Stimulated activated naive CD8-positive, alpha-beta T cell treated with anti-CD3 and anti-CD28 coated beads, Interleukin-15, amount 100 ng/mL, for 72 hours (primary cell): ENCODE data around the gene TCEAL1.
"Not testable (repeated sequence)": the region's sequence is repeated elsewhere in the genome, so short reads cannot be mapped to it uniquely, and the experiment has no call there.

Experiments
- ATAC-seq: fragments of 150-1000 bp; cut with Tn5 transposase; 2 replicates; pipeline ENCODE4 v1.10.0; 2021; ENCODE audit warnings: mild to moderate bottlenecking, moderate library complexity
- DNase-seq, 2 donors: peaks; one replicate each; pipeline ENCODE4 v3.0.0; 2021 to 2022
- H3K27ac Mint-ChIP-seq, 2 donors: one replicate each; pipeline ENCODE4 v1.8.0; 2022; ENCODE audit warnings: mild to moderate bottlenecking in 2 of 2, mixed read lengths in 2 of 2, moderate library complexity in 2 of 2
- H3K27me3 Mint-ChIP-seq: one replicate; pipeline ENCODE4 v1.8.0; 2022; ENCODE audit warnings: mixed read lengths
- H3K4me1 Mint-ChIP-seq: one replicate; pipeline ENCODE4 v1.8.0; 2022; ENCODE audit warnings: mild to moderate bottlenecking, mixed read lengths
- H3K4me3 Mint-ChIP-seq, 2 donors: one replicate each; pipeline ENCODE4 v1.8.0; 2022; ENCODE audit warnings: mild to moderate bottlenecking in 2 of 2, mixed read lengths in 2 of 2, moderate library complexity in 1 of 2
- H3K9me3 Mint-ChIP-seq, 2 donors: one replicate each; pipeline ENCODE4 v1.8.0; 2022; ENCODE audit warnings: mixed read lengths in 2 of 2

Gene TCEAL1

GRCh38 chrX:103616676-103617186 lies 12.0 kb upstream of the TCEAL1 start:
- Mint-ChIP-seq H3K4me1 (no peaks in the 10 kb centered on the region), H3K27ac (no peak overlapping the region)

GRCh38 chrX:103624111-103624510 lies 4.7 kb upstream of the TCEAL1 start:
- Mint-ChIP-seq H3K27ac (no peak overlapping the region), H3K4me1 (peaks cover 15% of the 10 kb centered on the region), H3K4me3 (no peak overlapping the region), H3K27me3 (no peaks in the 10 kb centered on the region), H3K9me3 (no peaks in the 10 kb centered on the region)
- no peak for ATAC-seq
- no peak for DNase-seq

More at GRCh38 chrX:103616676-103617186, 12.0 kb upstream of the TCEAL1 start:
- Mint-ChIP-seq H3K9me3 (no peaks in the 10 kb centered on the region), H3K4me3 (no peak overlapping the region), H3K27me3 (no peaks in the 10 kb centered on the region)
- no peak for DNase-seq
- no peak for ATAC-seq

DNA sequence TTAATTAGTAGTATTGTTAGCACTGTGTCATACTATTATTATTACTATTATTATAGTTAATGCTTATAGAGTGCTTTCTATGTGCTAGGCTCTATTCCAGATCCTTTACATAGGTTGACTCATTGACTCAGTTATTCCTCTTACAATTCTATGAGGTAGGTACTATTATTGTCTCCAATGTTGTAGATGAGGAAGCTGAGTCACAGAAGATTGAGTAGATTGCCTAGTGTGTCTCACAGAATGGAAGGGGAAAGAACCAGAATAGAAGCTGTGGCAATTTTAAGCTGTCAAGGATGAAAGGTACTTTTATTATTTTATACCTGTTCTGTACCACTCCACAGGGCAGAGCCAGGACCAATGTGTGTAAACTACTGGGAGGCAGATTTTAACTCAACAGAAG lies 1.9 kb upstream of the TCEAL1 start:
- Mint-ChIP-seq H3K4me3 (no peak overlapping the region), H3K4me1 (peaks cover 24% of the 10 kb centered on the region), H3K27me3 (no peaks in the 10 kb centered on the region), H3K9me3 (no peaks in the 10 kb centered on the region), H3K27ac (no peak overlapping the region)
- ATAC-seq (no peak), DNase-seq (no peak)

DNA sequence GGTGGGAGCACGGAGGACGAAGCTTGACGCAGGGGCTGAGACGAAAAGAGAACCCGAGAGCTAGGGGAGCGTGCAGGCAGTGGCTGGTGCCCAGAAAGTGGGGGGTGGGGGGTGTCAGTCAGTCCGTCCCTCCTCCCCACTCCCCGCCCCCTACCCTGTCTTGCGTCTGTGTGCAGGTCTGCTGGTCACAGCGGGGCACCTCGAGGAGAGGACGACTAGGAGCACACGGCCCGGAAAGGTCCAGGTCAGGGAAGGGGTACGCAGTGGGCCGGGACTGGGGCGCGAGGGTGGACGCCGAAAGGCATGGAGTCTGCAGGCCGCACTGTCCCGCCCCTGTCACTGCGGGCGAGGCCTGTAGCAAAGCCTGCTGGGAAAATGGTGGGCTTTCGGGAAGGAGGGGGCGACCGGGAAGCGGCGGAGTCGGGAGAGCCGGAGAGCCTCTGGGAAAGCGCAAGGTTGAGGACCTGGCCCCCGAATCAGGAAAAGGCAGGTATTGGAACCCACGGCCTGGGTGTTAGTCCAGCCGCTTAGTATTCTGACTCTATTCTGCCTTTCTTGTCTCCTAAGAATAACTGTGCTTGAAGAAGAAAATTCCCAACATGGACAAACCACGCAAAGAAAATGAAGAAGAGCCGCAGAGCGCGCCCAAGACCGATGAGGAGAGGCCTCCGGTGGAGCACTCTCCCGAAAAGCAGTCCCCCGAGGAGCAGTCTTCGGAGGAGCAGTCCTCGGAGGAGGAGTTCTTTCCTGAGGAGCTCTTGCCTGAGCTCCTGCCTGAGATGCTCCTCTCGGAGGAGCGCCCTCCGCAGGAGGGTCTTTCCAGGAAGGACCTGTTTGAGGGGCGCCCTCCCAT lies 769 bp downstream of the TCEAL1 start:
- DNase-seq (peak; percentile 5 to 11), ATAC-seq (peak; percentile 72)
- Mint-ChIP-seq H3K27ac (peak overlapping the region; percentile 87 to 93), H3K27me3 (no peaks in the 10 kb centered on the region), H3K4me3 (peak overlapping the region; percentile 87 to 94), H3K9me3 (no peaks in the 10 kb centered on the region), H3K4me1 (peaks cover 24% of the 10 kb centered on the region)

- H3K27ac Mint-ChIP-seq = peak overlapping the region in 1 of 2 donors; percentile 87
- H3K9me3 Mint-ChIP-seq = no peaks in the 10 kb centered on the region
- peak overlapping the region; percentile 87 to 94 for H3K4me3 Mint-ChIP-seq
- H3K4me1 Mint-ChIP-seq = peaks cover 24% of the 10 kb centered on the region
- no peaks in the 10 kb centered on the region for H3K27me3 Mint-ChIP-seq
- ATAC-seq = no peak
- no peak for DNase-seq
These were observed 1.4 kb downstream of the TCEAL1 start for GRCh38 chrX:103630171-103630511.

DNA sequence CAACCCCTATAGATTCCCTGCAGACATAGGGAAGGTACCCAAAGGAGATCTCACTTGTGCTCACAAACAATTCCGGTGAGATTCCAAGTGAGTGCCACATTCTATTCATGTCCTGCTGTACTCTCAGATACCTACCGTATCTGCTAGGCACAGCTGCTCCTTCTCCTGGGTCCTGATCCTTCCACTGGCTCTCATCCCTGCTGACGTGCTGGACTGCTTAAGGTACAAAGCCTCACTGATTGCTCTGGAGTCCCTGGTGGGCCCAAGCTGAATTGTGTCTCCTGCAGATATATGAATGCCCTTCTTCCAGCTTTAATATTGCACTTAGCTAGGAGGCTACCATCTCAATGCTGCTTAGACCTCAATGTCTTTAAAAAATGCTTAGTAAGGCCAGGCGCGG lies 2.4 kb downstream of the TCEAL1 start:
- no peak for ATAC-seq
- H3K27ac Mint-ChIP-seq = no peak overlapping the region
- H3K4me3 Mint-ChIP-seq = no peak overlapping the region

DNA sequence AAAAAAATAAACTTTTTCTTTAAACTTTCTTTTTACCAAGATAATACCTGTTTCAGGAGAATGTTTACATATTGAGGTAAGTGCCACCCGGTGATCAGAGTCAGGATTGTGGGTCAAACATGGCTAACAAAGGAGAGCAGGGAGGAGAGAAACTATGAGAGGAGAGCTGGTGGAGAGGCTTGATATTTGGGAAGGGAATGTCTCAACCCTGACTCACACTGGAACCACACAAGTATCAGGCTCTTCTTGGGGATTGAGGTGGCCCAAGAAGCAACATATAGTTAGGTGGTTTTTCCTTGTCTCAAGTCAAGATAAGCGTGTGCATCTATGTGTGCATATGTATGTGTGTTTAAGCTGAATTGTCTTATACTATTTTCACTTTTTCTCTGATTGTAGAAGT lies 6.7 kb downstream of the TCEAL1 start:
- Mint-ChIP-seq H3K27ac (no peak overlapping the region), H3K4me3 (no peak overlapping the region), H3K4me1 (no peaks in the 10 kb centered on the region), H3K27me3 (no peaks in the 10 kb centered on the region), H3K9me3 (no peaks in the 10 kb centered on the region)
- DNase-seq (no peak), ATAC-seq (no peak)

More for the DNA sequence above, 2.4 kb downstream of the TCEAL1 start:
- Mint-ChIP-seq H3K4me1 (peaks cover 24% of the 10 kb centered on the region), H3K9me3 (no peaks in the 10 kb centered on the region), H3K27me3 (no peaks in the 10 kb centered on the region)
- DNase-seq = no peak

DNA sequence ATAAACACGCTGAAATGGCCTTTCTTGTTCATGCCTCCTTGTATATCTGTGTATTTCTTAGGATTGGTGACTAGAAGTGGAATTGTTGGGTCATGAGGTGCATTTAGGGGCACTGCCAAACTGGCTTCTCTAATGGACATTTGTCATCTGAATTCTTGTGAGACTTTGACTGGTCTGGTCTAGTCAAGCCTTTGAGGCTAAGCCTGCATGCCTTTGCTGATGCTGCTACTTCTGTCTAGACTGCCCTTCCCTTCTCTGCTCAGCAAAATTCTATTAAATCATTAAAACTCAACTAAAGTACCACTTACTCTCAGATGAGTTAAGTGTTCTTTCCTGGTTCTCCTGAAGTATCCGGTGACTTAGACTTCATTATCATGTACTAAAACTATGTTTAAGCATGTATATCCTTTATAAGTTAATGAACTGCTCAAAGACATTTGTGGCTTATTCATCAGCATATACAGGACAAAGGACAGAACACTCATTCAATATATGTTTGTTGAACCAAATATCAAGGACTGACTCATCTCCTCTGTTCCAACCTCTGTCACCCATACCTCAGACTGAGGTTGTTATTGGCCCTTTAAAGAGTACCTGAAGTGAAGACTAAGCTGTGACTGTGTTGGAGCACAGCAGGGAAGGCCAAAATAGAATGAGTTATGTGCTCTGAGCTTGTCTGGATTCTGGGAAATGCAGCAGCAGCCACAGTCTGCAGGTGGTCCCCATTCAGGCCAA lies 9.0 kb downstream of the TCEAL1 start:
- no peak overlapping the region for H3K4me3 Mint-ChIP-seq
- no peak for DNase-seq
- H3K27me3 Mint-ChIP-seq = no peaks in the 10 kb centered on the region
- H3K27ac Mint-ChIP-seq = no peak overlapping the region
- H3K9me3 Mint-ChIP-seq = no peaks in the 10 kb centered on the region
- H3K4me1 Mint-ChIP-seq = no peaks in the 10 kb centered on the region
- ATAC-seq = no peak

DNA sequence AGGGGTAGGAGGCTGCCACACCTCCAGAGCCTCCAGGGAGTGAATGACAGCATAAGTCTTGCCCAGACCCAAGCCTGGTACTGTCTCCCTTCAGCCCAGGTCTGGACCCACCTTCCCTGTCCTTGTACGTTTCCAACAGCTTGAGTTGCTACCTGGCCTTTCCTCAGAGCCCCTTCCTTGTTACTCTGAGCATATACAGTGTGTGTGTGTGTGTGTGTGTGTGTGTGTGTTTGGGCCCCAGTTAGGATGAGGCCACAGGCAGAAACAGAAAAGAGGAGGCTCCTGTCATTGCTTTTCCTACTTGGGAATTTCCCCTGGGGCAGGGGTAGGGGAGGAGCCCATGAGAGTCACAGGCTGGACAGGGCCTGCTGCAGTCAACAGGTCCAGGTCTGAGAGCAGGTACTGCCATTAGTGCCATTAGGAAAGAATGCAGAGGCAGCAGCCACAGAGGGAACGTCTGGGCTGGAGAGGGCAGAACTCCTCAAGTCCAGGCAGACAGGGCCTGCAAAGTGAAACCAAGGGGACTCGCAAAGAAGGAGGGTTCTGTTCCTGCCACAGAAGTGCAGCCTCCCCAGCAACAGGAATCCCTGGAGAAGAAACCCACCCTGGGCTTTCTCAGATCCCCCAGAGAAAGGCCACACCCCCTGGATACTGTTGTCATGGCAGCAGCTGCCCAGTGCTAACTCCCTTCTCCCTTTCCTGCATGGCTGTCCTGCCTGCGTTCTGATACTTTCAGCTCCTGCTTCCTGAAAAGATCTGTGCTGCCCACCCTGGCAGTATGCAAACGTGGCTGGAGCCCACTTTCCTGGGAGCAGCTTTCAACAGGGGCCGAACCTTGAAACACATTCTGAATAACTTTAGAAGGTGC lies 9.9 kb downstream of the TCEAL1 start:
- DNase-seq, ATAC-seq: not testable (repeated sequence)

GRCh38 chrX:103640401-103641155 lies 11.8 kb downstream of the TCEAL1 start:
- no peaks in the 10 kb centered on the region for H3K4me1 Mint-ChIP-seq
- H3K27ac Mint-ChIP-seq = no peak overlapping the region
- H3K9me3 Mint-ChIP-seq = no peaks in the 10 kb centered on the region
- H3K4me3 Mint-ChIP-seq = no peak overlapping the region
- H3K27me3 Mint-ChIP-seq = peaks cover 17% of the 10 kb centered on the region
- no peak for DNase-seq
- no peak for ATAC-seq

More for the DNA sequence above, 9.9 kb downstream of the TCEAL1 start:
- H3K4me1 Mint-ChIP-seq, H3K4me3 Mint-ChIP-seq, H3K9me3 Mint-ChIP-seq, H3K27me3 Mint-ChIP-seq, H3K27ac Mint-ChIP-seq: not testable (repeated sequence)

DNA sequence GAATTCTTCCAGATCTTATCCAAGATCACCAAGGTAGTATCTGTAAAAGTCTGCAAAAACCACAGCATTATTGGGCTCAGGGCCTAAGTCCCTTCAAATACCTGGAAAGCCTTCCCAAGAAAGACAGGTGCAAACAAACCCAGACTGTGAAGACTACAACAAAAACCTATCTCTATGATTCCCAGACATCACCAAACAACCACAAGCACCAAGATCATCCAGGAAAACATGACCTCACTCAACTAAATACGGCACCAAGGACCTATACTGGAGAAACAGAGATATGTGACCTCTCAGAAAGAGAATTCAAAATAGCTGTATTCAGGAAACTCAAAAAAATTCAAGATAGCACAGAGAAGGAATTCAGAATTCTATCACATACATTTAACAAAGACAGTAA lies 15.3 kb downstream of the TCEAL1 start:
- no peak for DNase-seq
- Mint-ChIP-seq H3K4me3 (no peak overlapping the region), H3K4me1 (no peaks in the 10 kb centered on the region), H3K27me3 (peaks cover 17% of the 10 kb centered on the region), H3K27ac (no peak overlapping the region), H3K9me3 (no peaks in the 10 kb centered on the region)
- ATAC-seq = no peak

DNA sequence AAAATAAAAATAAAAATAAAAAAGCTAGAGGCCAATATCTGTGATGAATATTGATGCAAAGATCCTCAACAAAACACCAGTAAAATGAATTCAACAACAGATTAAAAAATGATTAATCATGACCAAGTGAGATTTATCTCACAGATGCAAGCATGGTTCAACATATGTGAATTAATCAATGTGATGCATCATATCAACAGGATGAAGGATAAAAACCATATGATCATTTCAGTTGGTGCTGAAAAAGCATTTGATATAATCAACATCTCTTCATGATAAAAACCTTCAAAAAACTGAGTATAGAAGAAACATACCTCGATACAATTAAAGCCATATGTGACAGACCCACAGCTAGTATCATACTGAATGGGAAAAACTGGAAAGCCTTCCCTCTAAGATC lies 18.9 kb downstream of the TCEAL1 start:
- no peak for ATAC-seq
- H3K9me3 Mint-ChIP-seq = no peaks in the 10 kb centered on the region
- H3K27ac Mint-ChIP-seq = no peak overlapping the region
- no peak overlapping the region for H3K4me3 Mint-ChIP-seq
- DNase-seq = no peak
- H3K27me3 Mint-ChIP-seq = peaks cover 17% of the 10 kb centered on the region
- no peaks in the 10 kb centered on the region for H3K4me1 Mint-ChIP-seq

- DNase-seq (no peak), ATAC-seq (no peak)
- Mint-ChIP-seq H3K4me3 (no peak overlapping the region), H3K27ac (no peak overlapping the region), H3K27me3 (no peaks in the 10 kb centered on the region), H3K9me3 (peaks cover 5 to 7% of the 10 kb centered on the region in 2 donors), H3K4me1 (peaks cover 4% of the 10 kb centered on the region)
These were observed 22.5 kb downstream of the TCEAL1 start for GRCh38 chrX:103651151-103651773.

GRCh38 chrX:103655230-103656000 lies 26.6 kb downstream of the TCEAL1 start:
- H3K9me3 Mint-ChIP-seq = peaks cover 13 to 14% of the 10 kb centered on the region in 2 donors
- not testable (repeated sequence) for H3K4me1 Mint-ChIP-seq, ATAC-seq, H3K27ac Mint-ChIP-seq, H3K4me3 Mint-ChIP-seq, DNase-seq, H3K27me3 Mint-ChIP-seq
